Endodermal cell (in vitro differentiated cells): ENCODE results near the gene ZDHHC4. TPM values are rescaled to one million over a fixed set of nuclear protein-coding genes. Genes with fewer than 3 reads are reported as not detected.

Source experiments
- DNase-seq: peaks from one replicate; pipeline ENCODE4 v3.0.0-alpha.2; 2017
- H3K27ac ChIP-seq: 2 replicates; pipeline ENCODE4 v1.5.1; 2013; ENCODE audit warnings: mild to moderate bottlenecking, low read depth, low read length, moderate library complexity
- H3K27me3 ChIP-seq: 2 replicates; pipeline ENCODE4 v1.6.1; 2013; ENCODE audit warnings: mild to moderate bottlenecking, low read length, moderate library complexity; ENCODE audit not compliant: insufficient read depth, control insufficient read depth, poor library complexity, severe bottlenecking
- H3K36me3 ChIP-seq: 2 replicates; pipeline ENCODE4 v1.7.0; 2013; ENCODE audit warnings: mild to moderate bottlenecking, low read length, moderate library complexity; ENCODE audit not compliant: control insufficient read depth, insufficient read depth
- H3K4me1 ChIP-seq: one replicate; pipeline ENCODE4 v1.7.0; 2013; ENCODE audit warnings: low read length; ENCODE audit not compliant: control insufficient read depth, insufficient read depth
- H3K4me3 ChIP-seq: 2 replicates; pipeline ENCODE4 v1.5.1; 2013; ENCODE audit warnings: mild to moderate bottlenecking, low read length, moderate library complexity
- H3K9ac ChIP-seq: 2 replicates; pipeline ENCODE4 v1.6.1; 2013; ENCODE audit warnings: mild to moderate bottlenecking, low read length, moderate library complexity; ENCODE audit not compliant: poor library complexity, severe bottlenecking; ENCODE audit errors: extremely low read depth
- H3K9me3 ChIP-seq: 2 replicates; pipeline ENCODE4 v1.6.1; 2013; ENCODE audit warnings: mild to moderate bottlenecking, low read length, moderate library complexity; ENCODE audit not compliant: control insufficient read depth
- H3K27ac Mint-ChIP-seq: 2 replicates; pipeline ENCODE4 v1.8.0; 2020; ENCODE audit warnings: mixed read lengths
- H3K27me3 Mint-ChIP-seq: 2 replicates; pipeline ENCODE4 v1.8.0; 2021; ENCODE audit warnings: mild to moderate bottlenecking, mixed read lengths; ENCODE audit not compliant: insufficient read depth
- H3K36me3 Mint-ChIP-seq: 2 replicates; pipeline ENCODE4 v1.8.0; 2020; ENCODE audit warnings: low read depth, mixed read lengths
- H3K4me1 Mint-ChIP-seq: 2 replicates; pipeline ENCODE4 v1.8.0; 2020; ENCODE audit warnings: mixed read lengths
- H3K4me3 Mint-ChIP-seq: 2 replicates; pipeline ENCODE4 v1.8.0; 2020; ENCODE audit warnings: mild to moderate bottlenecking, moderate library complexity, mixed read lengths
- H3K9me3 Mint-ChIP-seq: 2 replicates; pipeline ENCODE4 v1.8.0; 2020; ENCODE audit warnings: mild to moderate bottlenecking, mixed read lengths
- WGBS, 2 experiments: methylation state at CpG; one replicate each; pipeline versions ENCODE4 v1.1.5 to v1.1.7; 2013; ENCODE audit warnings: missing lambda C conversion rate in 2 of 2, mixed read lengths in 1 of 2; ENCODE audit not compliant: insufficient coverage in 1 of 2, insufficient read length in 1 of 2; 5-methylcytosine and 5-hydroxymethylcytosine counted together
- total RNA-seq, 2 donors: library from RNA; stranded (reverse); fragmentation: NEBNext Ultra II Directional in 1 of 2; extraction: Animal tissue kit (Norgen Biotek cat#: 25700) in 1 of 2; gene quantifications; 2 replicates in 1 of 2; 3 replicates in 1 of 2; pipeline ENCODE4 v1.2.1, GENCODE V29; 2021
- TF ChIP-seq, protein P1 (sequence below): fragments of 200-600 bp; sonication (generic); conservative IDR thresholded peaks from 2 replicates; pipeline ENCODE4 v1.5.0; 2021; ENCODE audit warnings: antibody characterized with exemption, mild to moderate bottlenecking

The ZDHHC4 gene
- total RNA-seq, 2 donors from 2014 or later: 79.1 to 85.6 TPM

DNA sequence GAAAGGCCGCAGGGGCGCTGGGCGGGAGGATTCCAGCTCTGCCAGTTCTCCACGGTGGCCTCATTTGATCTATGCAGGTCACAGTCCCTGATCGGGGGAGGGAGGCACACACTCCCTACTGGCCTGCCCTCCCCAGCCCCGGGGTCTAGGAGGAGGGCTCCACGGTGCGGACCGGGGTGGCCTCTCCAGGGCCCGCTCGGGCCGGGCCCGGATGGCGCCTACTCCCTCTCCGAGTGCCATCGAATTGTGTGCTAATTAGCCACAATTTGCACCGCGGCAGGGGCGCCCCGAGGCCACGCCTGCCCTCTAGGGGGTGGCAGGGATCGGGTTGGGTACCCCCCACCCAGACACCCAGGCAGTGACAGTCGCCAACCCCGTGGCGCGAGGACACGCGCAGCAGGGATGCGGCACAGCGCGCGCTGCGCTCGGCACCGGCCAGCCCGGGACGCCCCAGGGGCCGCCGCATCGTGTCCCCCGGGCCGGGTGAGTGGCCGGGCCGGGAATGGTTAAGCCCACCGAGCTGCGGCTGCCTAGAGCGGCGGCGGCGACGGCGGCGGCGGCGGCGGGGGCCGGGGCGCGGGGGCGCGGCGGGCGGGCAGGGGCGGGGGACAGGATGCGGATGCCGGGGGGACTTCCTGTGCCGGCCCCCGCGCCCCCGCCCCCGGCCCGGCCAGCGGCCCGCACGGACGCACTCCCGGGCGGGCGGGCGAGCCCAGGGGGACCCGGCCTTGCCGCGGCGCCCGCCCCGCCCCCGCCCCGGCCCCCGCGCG is 37.9 kb downstream of the ZDHHC4 start, which contains the start of gene ZNF853:
Gene ZNF853, plus strand, starts transcription at position 658 of the 770 bp plus-strand sequence. CDS start 565 bp downstream, outside the sequence.
- Histone ChIP-seq H3K4me3 (peak within 1 kb of the TSS; percentile 80), H3K9ac (peak within 1 kb of the TSS; percentile 41), H3K27me3 (no peaks in the 10 kb centered on the region), H3K4me1 (peaks cover 7% of the 10 kb centered on the region), H3K36me3 (peaks cover 9% of the 10 kb centered on the region), H3K9me3 (no peaks in the 10 kb centered on the region), H3K27ac (no peak within 1 kb of the TSS)
- H3K27ac Mint-ChIP-seq: peak within 1 kb of the TSS; percentile 85
- H3K4me3 Mint-ChIP-seq: peak within 1 kb of the TSS; percentile 63
- H3K4me1 Mint-ChIP-seq: peaks cover 15% of the 10 kb centered on the region
- peak; percentile 85 for DNase-seq
- TF ChIP-seq, protein P1, sequence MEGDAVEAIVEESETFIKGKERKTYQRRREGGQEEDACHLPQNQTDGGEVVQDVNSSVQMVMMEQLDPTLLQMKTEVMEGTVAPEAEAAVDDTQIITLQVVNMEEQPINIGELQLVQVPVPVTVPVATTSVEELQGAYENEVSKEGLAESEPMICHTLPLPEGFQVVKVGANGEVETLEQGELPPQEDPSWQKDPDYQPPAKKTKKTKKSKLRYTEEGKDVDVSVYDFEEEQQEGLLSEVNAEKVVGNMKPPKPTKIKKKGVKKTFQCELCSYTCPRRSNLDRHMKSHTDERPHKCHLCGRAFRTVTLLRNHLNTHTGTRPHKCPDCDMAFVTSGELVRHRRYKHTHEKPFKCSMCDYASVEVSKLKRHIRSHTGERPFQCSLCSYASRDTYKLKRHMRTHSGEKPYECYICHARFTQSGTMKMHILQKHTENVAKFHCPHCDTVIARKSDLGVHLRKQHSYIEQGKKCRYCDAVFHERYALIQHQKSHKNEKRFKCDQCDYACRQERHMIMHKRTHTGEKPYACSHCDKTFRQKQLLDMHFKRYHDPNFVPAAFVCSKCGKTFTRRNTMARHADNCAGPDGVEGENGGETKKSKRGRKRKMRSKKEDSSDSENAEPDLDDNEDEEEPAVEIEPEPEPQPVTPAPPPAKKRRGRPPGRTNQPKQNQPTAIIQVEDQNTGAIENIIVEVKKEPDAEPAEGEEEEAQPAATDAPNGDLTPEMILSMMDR: peak; percentile 33
- no peaks in the 10 kb centered on the region for H3K9me3 Mint-ChIP-seq
- H3K36me3 Mint-ChIP-seq: peaks cover 31% of the 10 kb centered on the region
- 1% methylated on average over 15 to 91 of the region's 91 CpGs for WGBS, 2 experiments
- peaks cover 4% of the 10 kb centered on the region for H3K27me3 Mint-ChIP-seq

DNA sequence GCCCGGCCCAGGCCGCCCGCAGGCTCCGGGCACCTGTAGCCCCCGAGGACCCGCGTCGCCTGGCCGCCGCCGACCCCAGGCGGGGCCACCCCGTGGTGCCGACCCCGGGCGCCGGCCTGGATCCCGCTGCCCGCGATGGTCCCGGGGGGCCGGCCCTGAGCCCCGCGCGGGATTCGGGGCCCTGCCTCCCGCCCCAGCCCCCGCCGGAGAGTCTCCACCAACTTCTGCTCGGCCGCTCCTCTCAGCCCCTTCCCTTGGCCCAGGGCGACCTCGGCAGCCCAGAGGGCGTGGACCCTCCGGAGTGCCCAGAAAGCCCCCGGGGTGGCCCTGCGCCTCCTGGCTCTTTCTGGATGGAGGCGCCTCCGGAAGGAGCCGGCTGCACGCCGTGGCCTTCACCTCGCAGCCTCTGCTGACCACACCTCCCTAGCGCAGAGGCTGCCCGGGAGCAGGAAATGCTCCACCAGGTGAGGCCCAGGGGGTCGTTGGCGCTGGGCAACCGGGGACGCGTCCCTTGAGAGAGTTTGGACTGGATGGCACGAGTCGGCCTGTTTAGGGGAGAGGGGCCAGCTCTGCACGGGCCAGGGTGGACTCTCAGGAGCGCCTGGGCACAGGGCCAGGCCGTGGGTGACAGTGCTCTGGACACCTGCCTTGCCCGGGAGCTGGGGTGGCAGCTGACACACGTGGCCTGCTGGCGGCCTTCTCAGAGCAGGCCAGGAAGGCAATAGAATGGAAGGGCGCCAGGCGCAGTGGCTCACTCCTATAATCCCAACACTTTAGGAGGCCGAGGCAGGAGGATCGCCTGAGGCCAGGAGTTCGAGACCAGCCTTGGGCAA is 38.7 kb downstream of the ZDHHC4 start:
- H3K9me3 ChIP-seq: no peaks in the 10 kb centered on the region
- H3K27me3 Mint-ChIP-seq: peaks cover 4% of the 10 kb centered on the region
- peak overlapping the region; percentile 73 for H3K4me3 ChIP-seq
- peaks cover 9% of the 10 kb centered on the region for H3K36me3 ChIP-seq
- H3K27me3 ChIP-seq: no peaks in the 10 kb centered on the region
- peaks cover 15% of the 10 kb centered on the region for H3K4me1 Mint-ChIP-seq
- peak overlapping the region; percentile 13 for H3K9ac ChIP-seq
- TF ChIP-seq, protein P1: no peak
- 17 to 26% methylated on average over 28 to 63 of the region's 63 CpGs for WGBS, 2 experiments
- no peak overlapping the region for H3K27ac ChIP-seq
- peak overlapping the region; percentile 58 for H3K4me3 Mint-ChIP-seq
- H3K27ac Mint-ChIP-seq: no peak overlapping the region
- peaks cover 7% of the 10 kb centered on the region for H3K4me1 ChIP-seq
- H3K36me3 Mint-ChIP-seq: peaks cover 35% of the 10 kb centered on the region
- DNase-seq: peak; percentile 87
- H3K9me3 Mint-ChIP-seq: no peaks in the 10 kb centered on the region

DNA sequence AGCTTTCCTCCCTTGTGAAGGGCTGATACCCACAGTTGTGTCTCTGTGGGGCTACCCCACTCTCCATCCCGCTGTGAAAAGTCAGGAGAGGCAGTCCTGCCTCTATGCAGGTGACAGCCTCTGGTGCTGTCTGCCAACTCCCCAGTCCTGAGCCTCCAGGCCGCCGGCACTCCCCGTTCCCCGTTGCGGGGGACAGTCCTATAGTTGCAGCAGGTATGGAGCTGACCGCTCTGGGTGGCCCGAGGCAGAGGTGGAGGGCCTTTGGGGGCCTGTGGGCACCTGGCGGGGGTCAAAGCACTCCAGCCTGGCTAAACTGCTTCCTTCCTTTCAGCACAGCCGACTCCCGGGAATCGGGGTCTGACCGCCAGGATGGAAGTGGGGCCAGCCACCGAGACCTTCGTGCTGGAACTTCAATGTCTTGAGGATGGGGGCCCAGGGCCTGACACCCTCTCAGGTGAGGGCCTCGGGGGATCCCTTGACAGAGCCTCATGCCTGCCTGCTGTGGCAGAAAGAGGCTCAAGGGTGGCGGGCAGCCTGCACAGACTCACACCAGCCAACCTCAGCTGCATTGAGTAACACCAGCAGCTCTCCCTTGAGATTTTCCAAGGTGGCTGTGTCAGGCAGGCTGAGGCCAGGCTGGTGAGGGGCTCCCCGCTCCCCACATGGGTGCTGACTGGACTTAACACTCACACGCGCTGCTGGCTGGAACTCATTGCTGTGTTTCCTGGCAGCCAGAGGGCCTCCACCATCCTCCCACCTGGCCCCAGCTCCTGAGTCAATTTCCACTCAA is 39.8 kb downstream of the ZDHHC4 start:
- no peaks in the 10 kb centered on the region for H3K9me3 ChIP-seq
- no peak overlapping the region for H3K27ac Mint-ChIP-seq
- TF ChIP-seq, protein P1: no peak

More for the DNA sequence above, 39.8 kb downstream of the ZDHHC4 start:
- H3K36me3 ChIP-seq: peaks cover 9% of the 10 kb centered on the region
- H3K4me3 ChIP-seq: no peak overlapping the region
- WGBS, 2 experiments: 95 to 97% methylated on average over 18 to 20 of the region's 20 CpGs
- H3K9ac ChIP-seq: no peak overlapping the region
- no peak overlapping the region for H3K27ac ChIP-seq
- DNase-seq: no peak
- H3K4me1 ChIP-seq: peaks cover 7% of the 10 kb centered on the region
- Mint-ChIP-seq H3K4me3 (peak overlapping the region; percentile 58), H3K27me3 (peaks cover 4% of the 10 kb centered on the region), H3K9me3 (peaks cover 6% of the 10 kb centered on the region), H3K36me3 (peaks cover 44% of the 10 kb centered on the region), H3K4me1 (peaks cover 15% of the 10 kb centered on the region)
- H3K27me3 ChIP-seq: no peaks in the 10 kb centered on the region
